Measurements from ENCODE around the gene SUCNR1.
"Not testable (repeated sequence)": the region's sequence is repeated elsewhere in the genome, so short reads cannot be mapped to it uniquely, and the experiment has no call there.

Gene SUCNR1

DNA sequence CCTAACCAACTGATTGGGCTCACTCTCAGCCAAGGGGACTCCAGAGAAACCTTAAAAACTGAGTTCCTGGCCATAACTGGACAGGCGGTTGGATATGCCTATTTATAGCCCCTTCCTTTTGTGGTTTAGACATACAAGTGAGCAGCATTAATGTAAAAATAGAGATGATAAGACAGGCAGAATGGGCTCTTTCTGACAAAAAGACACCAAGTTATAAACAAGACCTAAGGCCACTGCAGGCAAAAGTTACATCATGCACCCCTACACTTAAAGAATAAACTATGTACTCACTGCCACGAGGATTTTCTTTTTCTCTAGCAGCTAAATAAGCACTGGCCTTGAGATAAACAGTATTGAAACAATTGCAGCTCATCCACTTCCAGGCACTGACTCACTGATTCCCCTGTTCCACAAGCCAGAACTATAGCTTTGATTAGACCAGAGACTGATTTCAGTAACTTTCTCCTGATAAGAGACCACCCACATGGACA, 30.1 kb downstream of the SUCNR1 start:
- no peak for DNase-seq

DNA sequence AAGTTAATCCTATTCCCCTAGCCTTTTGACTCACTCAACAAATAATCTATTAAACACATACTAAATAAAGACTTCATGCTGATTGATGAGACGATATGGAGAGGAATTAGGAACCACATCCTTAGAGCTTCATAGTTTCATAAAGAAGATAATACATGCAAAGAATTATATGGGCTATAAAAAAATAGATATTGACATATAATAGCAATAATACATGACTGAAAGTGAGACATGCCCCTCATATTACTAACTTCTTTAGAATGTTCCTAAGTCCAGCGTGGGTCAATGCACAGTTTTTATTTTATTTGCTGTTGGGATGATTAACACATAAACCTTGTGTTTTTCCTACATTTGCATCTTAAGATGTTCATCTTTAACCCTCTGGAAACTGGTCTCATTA, 32.2 kb downstream of the SUCNR1 start:
- no peak for DNase-seq

DNA sequence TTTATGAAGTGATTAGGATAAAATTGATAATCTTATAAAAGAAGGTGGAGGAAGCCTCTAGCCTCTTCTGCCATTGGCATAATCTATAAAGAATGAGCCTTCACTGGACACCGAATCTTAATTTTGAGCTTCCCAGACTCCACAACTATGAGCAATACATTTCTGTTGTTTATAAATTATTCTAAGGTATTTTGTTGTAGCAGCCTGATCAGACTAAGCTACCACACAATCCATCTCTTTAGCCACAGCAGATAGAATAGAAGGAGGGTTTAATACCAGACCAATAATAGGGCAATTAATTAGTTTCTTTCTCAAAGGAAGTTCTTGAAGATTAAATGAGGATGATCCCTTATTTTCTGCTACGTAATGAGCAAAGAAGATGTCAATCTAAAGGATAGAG, 33.3 kb downstream of the SUCNR1 start:
- no peak for DNase-seq

DNA sequence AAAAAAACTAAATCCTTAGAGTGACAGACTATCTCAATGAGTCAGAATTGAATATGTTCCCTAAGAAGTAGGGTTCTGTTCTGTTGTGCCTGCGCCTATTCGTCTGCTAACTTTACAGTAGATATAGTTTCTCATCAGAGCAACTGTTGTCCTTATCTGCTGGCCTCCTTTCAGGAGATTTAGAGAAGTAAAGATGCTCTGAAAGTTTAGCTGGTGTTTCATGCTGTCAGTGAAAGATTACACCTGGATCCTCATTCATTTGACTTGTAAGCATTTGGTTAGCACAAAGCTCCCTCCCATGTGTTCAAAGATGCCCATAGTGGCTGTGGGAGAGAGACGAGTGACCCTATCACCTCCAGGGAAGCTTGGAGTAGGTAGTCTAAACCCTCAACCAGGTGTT, 35.0 kb downstream of the SUCNR1 start:
- no peak for DNase-seq

DNA sequence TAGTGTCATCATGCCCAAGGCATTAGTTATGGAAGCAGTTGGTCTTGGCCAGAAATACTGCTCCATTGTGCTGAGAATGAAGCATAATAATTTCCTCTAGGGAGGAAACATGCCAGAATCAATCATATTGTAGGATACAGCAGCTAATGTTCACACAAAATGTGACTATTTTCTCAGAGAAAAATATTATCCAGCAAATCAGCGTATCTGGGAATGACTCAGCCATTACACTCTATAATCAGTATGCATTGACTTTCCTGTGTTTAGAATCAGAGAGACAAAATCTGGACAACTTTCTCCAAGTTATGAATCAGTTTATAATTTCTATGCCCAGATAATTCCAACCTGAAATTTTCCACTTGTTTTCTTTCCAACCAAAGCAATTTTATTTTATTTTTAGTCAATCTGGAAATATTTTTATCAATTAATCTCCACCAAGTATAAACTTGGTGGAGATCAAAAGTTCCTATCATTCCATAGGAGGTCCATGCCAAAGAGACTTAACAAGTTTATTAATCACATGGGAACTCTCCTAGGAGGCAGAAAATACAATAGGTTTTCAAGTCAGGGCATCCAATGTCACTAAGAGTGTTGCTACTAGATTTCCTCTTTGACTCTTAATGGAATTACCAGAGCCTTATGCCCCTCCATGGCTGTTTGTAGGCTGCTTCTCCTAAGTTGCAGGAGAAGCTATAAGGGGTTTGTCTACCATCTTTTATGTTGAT, 36.4 kb downstream of the SUCNR1 start:
- no peak for DNase-seq

DNA sequence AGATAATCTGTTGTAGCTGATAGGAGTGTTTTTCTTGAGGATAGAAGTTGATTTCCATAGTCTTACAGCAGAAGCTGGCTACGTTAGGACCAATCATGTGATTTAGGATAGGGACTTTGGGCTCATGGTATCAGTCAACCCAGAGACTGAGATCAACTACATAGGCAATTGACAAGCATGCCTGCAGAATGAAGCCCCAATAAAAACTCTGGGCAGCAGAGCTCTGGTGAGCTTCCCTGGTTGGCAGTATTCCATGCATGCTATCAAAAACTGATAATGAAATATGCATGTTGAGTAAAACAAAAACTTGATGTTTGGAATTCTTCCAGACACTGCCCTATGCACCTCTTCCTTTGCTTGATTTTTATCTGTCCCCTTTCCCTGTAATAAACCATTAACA, 38.0 kb downstream of the SUCNR1 start:
- DNase-seq = no peak

DNA sequence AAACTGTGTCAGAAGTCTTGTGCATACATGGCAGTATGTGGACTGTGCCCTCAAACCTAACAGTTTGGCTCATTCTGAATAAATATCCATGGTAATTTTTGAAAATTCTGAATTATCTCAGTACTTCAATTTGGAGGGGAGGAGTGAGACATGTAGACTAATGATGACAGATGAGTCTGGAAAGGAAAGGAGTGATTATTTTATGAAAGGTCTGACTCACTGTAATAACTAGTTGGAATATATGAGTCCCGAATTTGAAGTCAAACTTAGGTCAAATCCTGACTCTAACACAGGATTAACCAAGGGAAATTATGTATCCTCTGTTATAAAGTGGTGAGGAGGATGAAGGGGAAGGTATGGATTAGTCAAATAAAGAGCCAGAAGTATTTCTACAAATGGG, 38.6 kb downstream of the SUCNR1 start:
- no peak for DNase-seq

DNA sequence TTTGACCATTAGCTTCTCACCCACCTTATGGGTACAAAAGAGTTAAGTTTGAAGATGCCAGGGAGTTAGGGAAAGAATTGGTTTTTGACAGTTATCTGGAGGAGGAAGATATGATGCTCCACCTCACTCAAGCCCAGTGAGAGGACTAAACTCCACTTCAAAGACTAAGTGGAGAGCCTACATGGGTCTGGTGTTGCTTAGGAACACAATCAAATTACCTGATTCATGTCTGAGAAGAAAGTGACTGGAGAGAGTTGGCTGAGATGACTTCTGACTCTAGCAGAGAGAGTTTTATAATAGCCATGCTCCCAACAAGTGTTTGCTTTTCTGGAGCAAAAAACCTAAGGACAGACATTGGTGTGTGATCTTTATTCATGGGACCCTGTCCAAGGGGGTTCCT, 43.3 kb downstream of the SUCNR1 start:
- no peak for DNase-seq

DNA sequence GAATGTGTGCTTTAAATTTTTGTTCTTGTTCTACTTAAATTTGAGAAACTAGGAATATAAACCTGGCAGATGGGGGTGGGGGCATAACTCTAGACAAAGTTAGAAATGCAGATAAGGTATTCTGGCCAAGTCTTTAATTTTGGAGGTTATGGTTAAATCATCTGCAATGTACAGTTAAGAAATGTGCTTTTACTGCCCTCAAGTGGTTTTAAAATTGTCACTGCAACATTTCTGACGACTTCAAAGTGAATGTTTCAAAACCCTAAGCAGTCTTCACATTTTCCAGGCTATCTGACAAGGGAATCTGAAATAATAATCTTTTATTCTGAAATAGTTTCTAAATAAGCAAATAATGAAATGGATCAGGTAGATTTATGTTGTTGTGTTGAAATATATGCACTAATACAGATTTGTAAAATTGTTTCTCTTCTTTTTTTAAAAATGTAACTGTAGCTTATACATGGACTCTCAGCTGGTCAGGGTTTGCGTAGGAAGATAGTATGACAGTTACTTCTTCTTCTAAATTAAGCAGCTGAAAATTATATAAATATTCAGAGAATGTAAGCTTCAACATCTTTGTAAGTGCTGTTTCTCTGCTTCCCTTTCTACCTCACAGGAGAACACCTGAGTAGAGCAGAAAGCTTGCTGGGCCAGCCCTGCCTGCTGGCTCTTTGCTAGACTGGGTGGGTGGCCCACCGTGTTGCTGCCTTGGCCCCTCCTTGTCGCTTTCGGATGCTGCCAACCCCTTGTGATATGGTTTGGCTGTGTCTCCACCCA, 45.0 kb downstream of the SUCNR1 start:
- DNase-seq = no peak

DNA sequence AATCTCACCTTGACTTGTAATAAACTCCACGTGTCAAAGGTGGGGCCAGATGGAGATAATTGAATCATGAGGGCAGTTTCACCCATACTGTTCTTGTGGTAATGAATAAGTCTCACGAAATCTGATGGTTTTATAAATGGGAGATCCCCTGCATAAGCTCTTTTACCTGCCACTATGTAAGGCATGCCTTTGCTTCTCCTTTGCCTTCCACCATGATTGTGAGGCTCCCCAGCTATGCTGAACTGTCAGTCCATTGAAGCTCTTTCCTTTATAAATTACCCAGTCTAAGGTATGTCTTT, 45.5 kb downstream of the SUCNR1 start:
- DNase-seq = no peak

DNA sequence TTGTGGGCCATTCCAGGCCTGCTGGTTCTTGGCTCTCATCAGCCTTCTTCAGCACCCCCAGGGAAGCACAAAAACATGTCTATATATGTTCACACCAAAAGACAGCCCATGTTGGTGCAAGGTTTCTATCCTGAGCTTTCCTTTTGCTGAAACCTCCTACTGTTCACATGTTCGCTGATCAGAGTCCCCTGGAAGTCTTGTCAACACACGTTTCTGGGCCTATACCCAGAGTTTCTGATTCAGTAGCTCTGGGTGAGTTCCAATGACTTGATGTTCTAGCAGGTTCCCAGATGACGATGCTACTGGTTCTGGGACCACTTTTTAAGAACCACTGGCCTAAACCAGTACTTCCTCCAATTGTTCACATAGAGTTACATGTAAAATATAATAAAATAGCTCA, 46.0 kb downstream of the SUCNR1 start:
- DNase-seq = no peak

DNA sequence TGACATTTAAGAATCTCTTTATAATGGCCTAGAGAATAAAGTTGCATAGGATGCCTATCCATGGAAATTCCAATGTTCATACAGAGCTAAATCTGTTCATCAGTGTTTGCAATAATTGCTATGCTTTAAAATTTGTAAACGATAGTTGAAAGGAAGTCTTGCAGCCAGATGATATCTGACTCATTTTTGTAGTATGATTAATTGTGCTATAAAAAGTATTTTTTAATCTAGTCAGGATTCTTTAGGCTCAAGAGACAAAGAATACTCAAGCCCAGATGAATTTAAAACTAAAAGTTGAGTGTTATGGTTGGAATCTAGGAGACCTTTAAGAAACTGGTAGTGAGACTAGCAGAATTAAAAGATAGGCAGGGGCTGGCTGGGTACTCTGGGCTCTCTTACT, 50.5 kb downstream of the SUCNR1 start:
- DNase-seq = no peak

DNA sequence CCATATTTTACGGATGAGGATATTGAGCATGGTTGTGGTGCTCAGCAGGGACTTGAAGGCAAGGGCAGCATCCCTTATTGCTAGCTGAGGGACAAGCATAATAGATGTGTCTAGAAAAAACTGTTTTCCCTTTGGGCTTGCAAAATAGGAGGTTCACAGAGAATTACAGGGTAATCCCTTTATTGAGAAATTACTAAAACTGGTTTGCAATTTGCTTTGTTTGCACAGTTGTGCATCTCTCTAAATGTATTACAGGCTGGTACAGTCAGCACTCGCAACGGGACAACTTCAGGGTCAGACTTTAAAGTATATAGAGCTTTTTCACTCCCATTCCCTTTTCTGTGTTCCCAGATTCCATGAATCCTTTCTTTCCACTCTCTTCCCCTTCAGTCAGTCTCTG, 51.3 kb downstream of the SUCNR1 start:
- no peak for DNase-seq

DNA sequence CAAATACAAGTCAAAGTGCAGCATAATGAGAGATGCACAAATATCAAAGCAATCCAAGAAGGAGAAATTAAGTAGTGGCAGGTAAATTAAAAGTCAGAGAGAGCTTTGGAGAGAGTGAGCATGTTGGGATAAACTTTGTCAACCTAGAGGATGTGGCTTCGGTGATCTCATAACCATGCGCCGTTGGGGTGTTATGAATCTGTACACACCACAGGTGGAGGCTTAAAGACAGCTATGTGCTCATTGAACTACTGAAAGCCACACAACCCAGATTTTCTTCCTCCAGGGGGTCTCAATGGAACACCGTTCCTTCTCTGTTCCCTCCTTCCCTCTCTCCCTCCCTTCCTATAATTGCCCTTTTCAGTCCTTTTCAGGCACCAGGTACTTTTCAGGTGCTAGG, 52.0 kb downstream of the SUCNR1 start:
- DNase-seq = no peak

DNA sequence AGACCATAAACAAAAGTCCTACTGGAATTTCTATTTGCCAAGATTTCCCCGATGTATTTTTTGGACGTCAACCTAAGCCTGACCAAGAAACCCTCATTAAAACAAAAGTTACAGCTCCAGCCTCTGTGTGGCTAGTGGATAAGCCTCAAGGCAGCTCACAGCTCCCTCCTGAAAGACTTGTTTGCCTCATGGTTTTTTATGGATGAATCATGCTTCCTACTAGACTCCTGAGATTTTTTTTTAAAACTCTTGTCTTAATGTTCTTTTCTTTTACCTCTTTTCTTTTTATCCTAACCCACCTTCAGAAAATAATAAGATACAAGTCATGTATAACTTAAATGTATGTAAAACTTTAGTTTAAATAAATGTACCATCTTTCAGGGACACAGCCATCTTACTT, 52.4 kb downstream of the SUCNR1 start:
- DNase-seq = no peak

DNA sequence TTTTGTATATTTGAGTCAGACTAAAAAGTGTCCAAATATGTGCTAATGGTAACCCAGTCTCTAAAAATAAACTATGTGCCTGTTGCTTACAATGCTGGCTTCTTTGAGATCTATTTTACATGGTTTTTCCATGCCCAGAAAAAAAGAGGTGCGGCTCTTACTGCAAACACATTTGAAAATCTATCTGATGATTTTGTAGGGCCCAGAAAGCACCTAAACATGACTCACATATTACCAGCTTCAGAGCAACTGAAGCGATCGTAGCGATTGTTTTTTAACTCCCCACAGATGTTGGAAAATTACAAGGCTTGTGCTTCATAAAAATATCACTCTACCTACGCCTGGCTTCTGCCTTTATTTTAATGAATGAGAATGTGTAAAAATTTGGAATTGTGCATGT, 53.5 kb downstream of the SUCNR1 start:
- DNase-seq = no peak

DNA sequence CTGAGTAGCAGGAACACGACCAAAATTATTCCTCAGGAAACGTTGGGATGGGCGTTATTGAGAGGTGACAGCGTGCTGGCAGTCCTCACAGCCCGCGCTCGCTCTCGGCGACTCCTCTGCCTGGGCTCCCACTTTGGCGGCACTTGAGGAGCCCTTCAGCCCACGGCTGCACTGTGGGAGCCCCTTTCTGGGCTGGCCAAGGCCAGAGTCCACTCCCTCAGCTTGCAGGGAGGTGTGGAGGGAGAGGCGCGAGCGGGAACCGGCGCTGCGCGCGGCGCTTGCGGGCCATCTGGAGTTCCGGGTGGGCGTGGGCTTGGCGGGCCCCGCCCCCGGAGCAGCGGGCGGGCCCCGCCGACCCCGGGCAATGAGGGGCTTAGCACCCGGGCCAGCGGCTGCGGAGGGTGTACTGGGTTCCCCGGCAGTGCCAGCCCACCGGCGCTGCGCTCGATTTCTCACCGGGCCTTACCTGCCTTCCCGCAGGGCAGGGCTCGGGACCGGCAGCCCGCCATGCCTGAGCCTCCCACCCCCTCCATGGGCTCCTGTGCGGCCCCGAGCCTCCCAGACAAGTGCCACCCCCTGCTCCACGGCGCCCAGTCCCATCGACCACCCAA, 54.6 kb downstream of the SUCNR1 start:
- DNase-seq = not testable (repeated sequence)

DNA sequence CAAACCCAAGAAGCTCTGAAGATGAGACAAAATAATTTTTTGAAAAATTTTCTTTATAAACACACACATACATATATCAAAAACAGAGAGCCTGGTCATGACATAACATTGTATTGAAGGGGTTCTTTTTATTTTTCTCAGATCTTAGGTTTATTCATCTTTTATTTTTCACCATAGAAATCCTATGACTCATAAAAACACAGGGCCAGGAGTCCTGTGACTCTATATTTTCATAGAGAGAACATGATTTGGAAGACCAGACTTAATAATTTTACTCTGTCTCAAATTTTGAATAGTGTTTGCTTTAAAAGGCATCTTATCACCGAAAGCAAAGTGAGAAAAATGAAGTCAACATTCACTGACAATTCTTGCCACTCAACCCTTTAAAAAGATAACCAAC, 57.7 kb downstream of the SUCNR1 start:
- no peak for DNase-seq

DNA sequence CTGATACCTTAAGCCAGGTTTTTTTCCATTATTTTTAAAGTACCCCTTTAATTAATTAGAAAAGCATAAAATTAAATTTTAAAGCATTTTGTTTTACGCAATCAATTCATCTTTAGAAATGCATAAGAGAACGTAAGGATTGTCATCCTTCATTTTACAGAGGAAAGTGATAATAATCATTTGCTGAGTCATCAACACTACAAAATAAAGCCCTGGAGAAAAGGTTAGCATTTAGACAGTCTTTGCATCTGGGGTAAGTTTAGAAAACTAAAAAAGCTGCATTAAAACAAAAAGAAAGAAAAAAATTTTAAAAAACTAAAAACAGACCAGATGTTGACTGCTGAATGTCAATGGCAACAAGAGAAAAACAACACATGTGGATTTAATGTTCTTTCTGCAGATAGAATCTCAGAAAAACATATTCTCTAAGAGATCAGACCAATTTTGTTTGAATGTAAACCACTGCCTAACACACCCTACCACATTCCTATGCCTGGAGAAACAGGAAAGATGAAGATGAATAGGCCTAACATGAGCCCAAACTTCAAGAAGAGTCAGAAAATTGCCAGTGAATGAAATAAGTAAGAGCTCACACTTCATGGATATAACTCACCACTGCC, 59.9 kb downstream of the SUCNR1 start:
- DNase-seq = no peak
